HEK293 (cell line): ENCODE results near the gene SDC1.

ENCODE experiments used
- CTCF ChIA-PET: fragments of 350-600 bp; formaldehyde crosslinking; extraction: SDS; loops from one replicate; lab custom pipeline; 2021; ENCODE audit warnings: antibody characterized with exemption; lab: Yijun Ruan, JAX
- POLR2A ChIA-PET: fragments of 300-600 bp; formaldehyde crosslinking; extraction: SDS; loops from one replicate; lab custom pipeline; 2020; ENCODE audit warnings: antibody characterized with exemption, inconsistent platforms; lab: Yijun Ruan, JAX
- H3K27ac ChIP-seq: fragments of 200-500 bp; sonication (Bioruptor generic); 2 replicates; pipeline ENCODE4 v1.5.1; 2014; ENCODE audit warnings: low read depth, low read length, control low read depth, inconsistent platforms; ENCODE audit errors: extremely low read depth
- H3K36me3 ChIP-seq, 2 experiments: fragments of 200-500 bp in 1 of 2; sonication (Bioruptor generic) in 1 of 2; 1 replicate in 1 of 2; 2 replicates in 1 of 2; pipeline ENCODE4 v1.5.1; 2014 to 2017; ENCODE audit warnings: inconsistent platforms in 2 of 2, low read length in 2 of 2; ENCODE audit not compliant: control insufficient read depth in 2 of 2, insufficient read depth in 1 of 2
- H3K4me1 ChIP-seq: fragments of 200-500 bp; sonication (Bioruptor generic); 2 replicates; pipeline ENCODE4 v1.5.1; 2014; ENCODE audit warnings: mild to moderate bottlenecking, low read length, inconsistent platforms; ENCODE audit not compliant: control insufficient read depth, insufficient read depth
- H3K4me3 ChIP-seq: 2 replicates; pipeline ENCODE4 v1.5.1; 2011; ENCODE audit warnings: low read depth, mild to moderate bottlenecking, control low read depth, low read length, moderate library complexity
- H3K9me3 ChIP-seq: fragments of 200-500 bp; sonication (Bioruptor generic); 2 replicates; pipeline ENCODE4 v1.5.1; 2014; ENCODE audit warnings: low read depth, low read length, inconsistent platforms; ENCODE audit not compliant: control insufficient read depth, insufficient read depth
- GLIS1 ChIP-seq: fragments of 450-650 bp; formaldehyde crosslinking; IDR thresholded peaks from 2 replicates; pipeline ENCODE4 v1.5.1; 2016; ENCODE audit warnings: missing biosample characterization, missing genetic modification characterization
- IKZF3 ChIP-seq: fragments of 450-650 bp; IDR thresholded peaks from 2 replicates; pipeline ENCODE4 v1.5.0; 2018; ENCODE audit warnings: missing biosample characterization, mild to moderate bottlenecking, missing genetic modification characterization, moderate library complexity
- OVOL3 ChIP-seq: fragments of 450-650 bp; formaldehyde crosslinking; IDR thresholded peaks from 2 replicates; pipeline ENCODE4 v1.5.1; 2016; ENCODE audit warnings: missing biosample characterization, missing genetic modification characterization
- SP2 ChIP-seq: fragments of 450-650 bp; formaldehyde crosslinking; IDR thresholded peaks from 2 replicates; pipeline ENCODE4 v1.5.1; 2016; ENCODE audit warnings: missing biosample characterization, missing genetic modification characterization
- SP3 ChIP-seq: fragments of 450-650 bp; formaldehyde crosslinking; IDR thresholded peaks from 2 replicates; pipeline ENCODE4 v1.5.1; 2016; ENCODE audit warnings: missing biosample characterization, missing genetic modification characterization
- ZBTB1 ChIP-seq: fragments of 450-650 bp; formaldehyde crosslinking; IDR thresholded peaks from 2 replicates; pipeline ENCODE4 v1.5.1; 2016; ENCODE audit warnings: missing biosample characterization, missing genetic modification characterization
- ZNF146 ChIP-seq: fragments of 450-650 bp; formaldehyde crosslinking; IDR thresholded peaks from 2 replicates; pipeline ENCODE4 v1.5.1; 2016; ENCODE audit warnings: missing biosample characterization, missing genetic modification characterization
- ZNF324 ChIP-seq: fragments of 450-650 bp; formaldehyde crosslinking; IDR thresholded peaks from 2 replicates; pipeline ENCODE4 v1.5.1; 2016; ENCODE audit warnings: missing biosample characterization, missing genetic modification characterization
- ZNF366 ChIP-seq: fragments of 450-650 bp; formaldehyde crosslinking; conservative IDR thresholded peaks from 2 replicates; pipeline ENCODE4 v1.5.1; 2016; ENCODE audit warnings: missing biosample characterization, missing genetic modification characterization
- ZNF514 ChIP-seq: fragments of 450-650 bp; formaldehyde crosslinking; IDR thresholded peaks from 2 replicates; pipeline ENCODE4 v1.5.1; 2016; ENCODE audit warnings: missing biosample characterization, missing genetic modification characterization
- ZNF600 ChIP-seq: fragments of 450-650 bp; formaldehyde crosslinking; IDR thresholded peaks from 2 replicates; pipeline ENCODE4 v1.5.1; 2016; ENCODE audit warnings: missing biosample characterization, missing genetic modification characterization
- ZNF623 ChIP-seq: fragments of 450-650 bp; formaldehyde crosslinking; IDR thresholded peaks from 2 replicates; pipeline ENCODE4 v1.5.1; 2016; ENCODE audit warnings: missing biosample characterization, missing genetic modification characterization
- ZNF629 ChIP-seq: fragments of 450-650 bp; formaldehyde crosslinking; IDR thresholded peaks from 2 replicates; pipeline ENCODE4 v1.5.1; 2017; ENCODE audit warnings: missing biosample characterization, missing genetic modification characterization
- ZNF677 ChIP-seq: fragments of 450-650 bp; IDR thresholded peaks from 2 replicates; pipeline ENCODE4 v1.5.0; 2018; ENCODE audit warnings: missing biosample characterization, mild to moderate bottlenecking, missing genetic modification characterization, moderate library complexity
- ZNF707 ChIP-seq: fragments of 450-650 bp; formaldehyde crosslinking; IDR thresholded peaks from 2 replicates; pipeline ENCODE4 v1.5.1; 2016; ENCODE audit warnings: missing biosample characterization, missing genetic modification characterization
- TF ChIP-seq, protein P1 (sequence below): fragments of 450-650 bp; formaldehyde crosslinking; IDR thresholded peaks from 2 replicates; pipeline ENCODE4 v1.5.1; 2016; ENCODE audit warnings: missing biosample characterization, missing genetic modification characterization, borderline replicate concordance
- TF ChIP-seq, protein P2 (sequence below): fragments of 450-650 bp; formaldehyde crosslinking; IDR thresholded peaks from 2 replicates; pipeline ENCODE4 v1.5.1; 2016; ENCODE audit warnings: missing biosample characterization, missing genetic modification characterization
- TF ChIP-seq, protein P3 (sequence below): fragments of 450-650 bp; formaldehyde crosslinking; conservative IDR thresholded peaks from 2 replicates; pipeline ENCODE4 v1.5.1; 2016; ENCODE audit warnings: low read depth, missing biosample characterization, missing genetic modification characterization
- TF ChIP-seq, protein P4 (sequence below): fragments of 450-650 bp; formaldehyde crosslinking; IDR thresholded peaks from 2 replicates; pipeline ENCODE4 v1.5.0; 2017; ENCODE audit warnings: missing biosample characterization, missing genetic modification characterization, borderline replicate concordance

The SDC1 gene

DNA sequence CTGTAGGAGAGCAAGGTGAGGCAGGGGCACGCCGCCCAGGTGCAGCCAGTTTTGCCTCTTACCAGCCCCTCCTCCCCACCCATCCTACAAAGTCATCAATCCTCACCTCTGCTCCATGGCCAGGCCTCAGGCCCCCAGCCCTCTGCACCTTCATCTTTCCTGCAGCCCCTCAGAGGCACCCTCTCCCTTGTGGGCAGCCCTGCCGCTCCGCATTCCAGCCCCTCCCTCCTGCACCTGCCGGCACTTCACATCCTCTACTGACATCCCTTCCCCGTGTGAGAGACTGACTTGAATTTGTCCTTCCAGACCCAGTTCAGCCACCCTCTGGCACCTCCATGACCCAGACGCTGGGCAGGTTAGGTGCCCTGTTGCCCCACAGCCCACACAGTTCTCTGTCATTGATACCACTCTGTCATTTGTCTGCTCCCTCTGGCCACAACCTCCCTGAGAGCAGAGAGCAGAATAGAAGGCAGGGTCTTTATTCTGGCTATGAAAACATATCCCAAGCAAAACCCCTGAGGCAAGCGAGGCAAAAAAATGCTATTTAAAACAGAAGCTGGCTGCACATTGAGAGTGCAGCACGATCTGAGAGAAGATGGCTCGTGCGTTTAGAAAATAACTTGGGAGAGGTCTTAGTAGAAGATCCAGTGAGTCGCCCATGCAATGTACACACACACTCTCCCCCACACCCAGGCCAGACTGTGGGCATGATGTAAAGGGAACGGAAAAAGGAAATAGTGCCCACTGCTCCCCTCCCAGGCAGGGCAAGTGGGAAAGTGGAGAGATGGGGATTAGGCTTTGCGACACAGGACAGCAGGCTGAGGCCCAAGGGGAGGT, 25.9 kb downstream of the SDC1 start:
- H3K27ac ChIP-seq: no peak overlapping the region
- no peaks in the 10 kb centered on the region for H3K9me3 ChIP-seq
- ChIA-PET CTCF (no interaction called here), POLR2A (no interaction called here)
- no peak for TF ChIP-seq ZNF600 (tag by site-specific recombination)
- no peak for TF ChIP-seq IKZF3 (tag by site-specific recombination)
- no peak for TF ChIP-seq ZNF623
- TF ChIP-seq ZNF629 (tag by site-specific recombination): no peak
- TF ChIP-seq, protein P1, sequence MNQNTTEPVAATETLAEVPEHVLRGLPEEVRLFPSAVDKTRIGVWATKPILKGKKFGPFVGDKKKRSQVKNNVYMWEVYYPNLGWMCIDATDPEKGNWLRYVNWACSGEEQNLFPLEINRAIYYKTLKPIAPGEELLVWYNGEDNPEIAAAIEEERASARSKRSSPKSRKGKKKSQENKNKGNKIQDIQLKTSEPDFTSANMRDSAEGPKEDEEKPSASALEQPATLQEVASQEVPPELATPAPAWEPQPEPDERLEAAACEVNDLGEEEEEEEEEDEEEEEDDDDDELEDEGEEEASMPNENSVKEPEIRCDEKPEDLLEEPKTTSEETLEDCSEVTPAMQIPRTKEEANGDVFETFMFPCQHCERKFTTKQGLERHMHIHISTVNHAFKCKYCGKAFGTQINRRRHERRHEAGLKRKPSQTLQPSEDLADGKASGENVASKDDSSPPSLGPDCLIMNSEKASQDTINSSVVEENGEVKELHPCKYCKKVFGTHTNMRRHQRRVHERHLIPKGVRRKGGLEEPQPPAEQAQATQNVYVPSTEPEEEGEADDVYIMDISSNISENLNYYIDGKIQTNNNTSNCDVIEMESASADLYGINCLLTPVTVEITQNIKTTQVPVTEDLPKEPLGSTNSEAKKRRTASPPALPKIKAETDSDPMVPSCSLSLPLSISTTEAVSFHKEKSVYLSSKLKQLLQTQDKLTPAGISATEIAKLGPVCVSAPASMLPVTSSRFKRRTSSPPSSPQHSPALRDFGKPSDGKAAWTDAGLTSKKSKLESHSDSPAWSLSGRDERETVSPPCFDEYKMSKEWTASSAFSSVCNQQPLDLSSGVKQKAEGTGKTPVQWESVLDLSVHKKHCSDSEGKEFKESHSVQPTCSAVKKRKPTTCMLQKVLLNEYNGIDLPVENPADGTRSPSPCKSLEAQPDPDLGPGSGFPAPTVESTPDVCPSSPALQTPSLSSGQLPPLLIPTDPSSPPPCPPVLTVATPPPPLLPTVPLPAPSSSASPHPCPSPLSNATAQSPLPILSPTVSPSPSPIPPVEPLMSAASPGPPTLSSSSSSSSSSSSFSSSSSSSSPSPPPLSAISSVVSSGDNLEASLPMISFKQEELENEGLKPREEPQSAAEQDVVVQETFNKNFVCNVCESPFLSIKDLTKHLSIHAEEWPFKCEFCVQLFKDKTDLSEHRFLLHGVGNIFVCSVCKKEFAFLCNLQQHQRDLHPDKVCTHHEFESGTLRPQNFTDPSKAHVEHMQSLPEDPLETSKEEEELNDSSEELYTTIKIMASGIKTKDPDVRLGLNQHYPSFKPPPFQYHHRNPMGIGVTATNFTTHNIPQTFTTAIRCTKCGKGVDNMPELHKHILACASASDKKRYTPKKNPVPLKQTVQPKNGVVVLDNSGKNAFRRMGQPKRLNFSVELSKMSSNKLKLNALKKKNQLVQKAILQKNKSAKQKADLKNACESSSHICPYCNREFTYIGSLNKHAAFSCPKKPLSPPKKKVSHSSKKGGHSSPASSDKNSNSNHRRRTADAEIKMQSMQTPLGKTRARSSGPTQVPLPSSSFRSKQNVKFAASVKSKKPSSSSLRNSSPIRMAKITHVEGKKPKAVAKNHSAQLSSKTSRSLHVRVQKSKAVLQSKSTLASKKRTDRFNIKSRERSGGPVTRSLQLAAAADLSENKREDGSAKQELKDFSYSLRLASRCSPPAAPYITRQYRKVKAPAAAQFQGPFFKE (tag by site-specific recombination): no peak
- TF ChIP-seq, protein P2, sequence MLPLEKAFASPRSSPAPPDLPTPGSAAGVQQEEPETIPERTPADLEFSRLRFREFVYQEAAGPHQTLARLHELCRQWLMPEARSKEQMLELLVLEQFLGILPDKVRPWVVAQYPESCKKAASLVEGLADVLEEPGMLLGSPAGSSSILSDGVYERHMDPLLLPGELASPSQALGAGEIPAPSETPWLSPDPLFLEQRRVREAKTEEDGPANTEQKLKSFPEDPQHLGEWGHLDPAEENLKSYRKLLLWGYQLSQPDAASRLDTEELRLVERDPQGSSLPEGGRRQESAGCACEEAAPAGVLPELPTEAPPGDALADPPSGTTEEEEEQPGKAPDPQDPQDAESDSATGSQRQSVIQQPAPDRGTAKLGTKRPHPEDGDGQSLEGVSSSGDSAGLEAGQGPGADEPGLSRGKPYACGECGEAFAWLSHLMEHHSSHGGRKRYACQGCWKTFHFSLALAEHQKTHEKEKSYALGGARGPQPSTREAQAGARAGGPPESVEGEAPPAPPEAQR (tag by site-specific recombination): no peak
- no peak for TF ChIP-seq ZNF366 (tag by site-specific recombination)
- TF ChIP-seq ZNF707 (tag by site-specific recombination): no peak
- TF ChIP-seq OVOL3 (tag by site-specific recombination): no peak
- no peak for TF ChIP-seq SP3 (tag by site-specific recombination)
- TF ChIP-seq, protein P3, sequence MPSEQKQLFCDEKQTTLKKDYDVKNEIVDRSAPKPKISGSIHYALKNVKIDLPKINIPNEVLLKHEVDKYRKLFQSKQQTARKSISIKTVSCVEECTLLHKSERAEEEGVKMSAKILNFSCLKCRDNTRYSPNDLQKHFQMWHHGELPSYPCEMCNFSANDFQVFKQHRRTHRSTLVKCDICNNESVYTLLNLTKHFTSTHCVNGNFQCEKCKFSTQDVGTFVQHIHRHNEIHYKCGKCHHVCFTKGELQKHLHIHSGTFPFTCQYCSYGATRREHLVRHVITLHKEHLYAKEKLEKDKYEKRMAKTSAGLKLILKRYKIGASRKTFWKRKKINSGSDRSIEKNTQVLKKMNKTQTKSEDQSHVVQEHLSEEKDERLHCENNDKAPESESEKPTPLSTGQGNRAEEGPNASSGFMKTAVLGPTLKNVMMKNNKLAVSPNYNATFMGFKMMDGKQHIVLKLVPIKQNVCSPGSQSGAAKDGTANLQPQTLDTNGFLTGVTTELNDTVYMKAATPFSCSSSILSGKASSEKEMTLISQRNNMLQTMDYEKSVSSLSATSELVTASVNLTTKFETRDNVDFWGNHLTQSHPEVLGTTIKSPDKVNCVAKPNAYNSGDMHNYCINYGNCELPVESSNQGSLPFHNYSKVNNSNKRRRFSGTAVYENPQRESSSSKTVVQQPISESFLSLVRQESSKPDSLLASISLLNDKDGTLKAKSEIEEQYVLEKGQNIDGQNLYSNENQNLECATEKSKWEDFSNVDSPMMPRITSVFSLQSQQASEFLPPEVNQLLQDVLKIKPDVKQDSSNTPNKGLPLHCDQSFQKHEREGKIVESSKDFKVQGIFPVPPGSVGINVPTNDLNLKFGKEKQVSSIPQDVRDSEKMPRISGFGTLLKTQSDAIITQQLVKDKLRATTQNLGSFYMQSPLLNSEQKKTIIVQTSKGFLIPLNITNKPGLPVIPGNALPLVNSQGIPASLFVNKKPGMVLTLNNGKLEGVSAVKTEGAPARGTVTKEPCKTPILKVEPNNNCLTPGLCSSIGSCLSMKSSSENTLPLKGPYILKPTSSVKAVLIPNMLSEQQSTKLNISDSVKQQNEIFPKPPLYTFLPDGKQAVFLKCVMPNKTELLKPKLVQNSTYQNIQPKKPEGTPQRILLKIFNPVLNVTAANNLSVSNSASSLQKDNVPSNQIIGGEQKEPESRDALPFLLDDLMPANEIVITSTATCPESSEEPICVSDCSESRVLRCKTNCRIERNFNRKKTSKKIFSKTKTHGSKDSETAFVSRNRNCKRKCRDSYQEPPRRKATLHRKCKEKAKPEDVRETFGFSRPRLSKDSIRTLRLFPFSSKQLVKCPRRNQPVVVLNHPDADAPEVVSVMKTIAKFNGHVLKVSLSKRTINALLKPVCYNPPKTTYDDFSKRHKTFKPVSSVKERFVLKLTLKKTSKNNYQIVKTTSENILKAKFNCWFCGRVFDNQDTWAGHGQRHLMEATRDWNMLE (tag by site-specific recombination): no peak
- TF ChIP-seq ZBTB1 (tag by site-specific recombination): no peak
- TF ChIP-seq, protein P4, sequence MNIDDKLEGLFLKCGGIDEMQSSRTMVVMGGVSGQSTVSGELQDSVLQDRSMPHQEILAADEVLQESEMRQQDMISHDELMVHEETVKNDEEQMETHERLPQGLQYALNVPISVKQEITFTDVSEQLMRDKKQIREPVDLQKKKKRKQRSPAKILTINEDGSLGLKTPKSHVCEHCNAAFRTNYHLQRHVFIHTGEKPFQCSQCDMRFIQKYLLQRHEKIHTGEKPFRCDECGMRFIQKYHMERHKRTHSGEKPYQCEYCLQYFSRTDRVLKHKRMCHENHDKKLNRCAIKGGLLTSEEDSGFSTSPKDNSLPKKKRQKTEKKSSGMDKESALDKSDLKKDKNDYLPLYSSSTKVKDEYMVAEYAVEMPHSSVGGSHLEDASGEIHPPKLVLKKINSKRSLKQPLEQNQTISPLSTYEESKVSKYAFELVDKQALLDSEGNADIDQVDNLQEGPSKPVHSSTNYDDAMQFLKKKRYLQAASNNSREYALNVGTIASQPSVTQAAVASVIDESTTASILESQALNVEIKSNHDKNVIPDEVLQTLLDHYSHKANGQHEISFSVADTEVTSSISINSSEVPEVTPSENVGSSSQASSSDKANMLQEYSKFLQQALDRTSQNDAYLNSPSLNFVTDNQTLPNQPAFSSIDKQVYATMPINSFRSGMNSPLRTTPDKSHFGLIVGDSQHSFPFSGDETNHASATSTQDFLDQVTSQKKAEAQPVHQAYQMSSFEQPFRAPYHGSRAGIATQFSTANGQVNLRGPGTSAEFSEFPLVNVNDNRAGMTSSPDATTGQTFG (tag by site-specific recombination): no peak
- TF ChIP-seq ZNF324 (tag by site-specific recombination): no peak
- no peak for TF ChIP-seq SP2
- no peak for TF ChIP-seq GLIS1 (tag by site-specific recombination)
- no peak for TF ChIP-seq ZNF677 (tag by site-specific recombination)
- TF ChIP-seq ZNF146: no peak
- no peak for TF ChIP-seq ZNF514 (tag by site-specific recombination)
- no peaks in the 10 kb centered on the region for H3K4me1 ChIP-seq
- H3K4me3 ChIP-seq: no peak overlapping the region
- peaks cover 0 to 34% of the 10 kb centered on the region in 2 experiments; a peak in 1 of 3 replicates for H3K36me3 ChIP-seq
